A549 (cell line): ENCODE measurements around the gene DNASE1L1. TPM values are rescaled to one million over a fixed set of nuclear protein-coding genes. Genes with fewer than 3 reads are reported as not detected.

ENCODE experiments used
- ATAC-seq, 2 experiments: fragments of 200-7000 bp in 1 of 2; fragments of >200 bp in 1 of 2; cut with Nextera tagmentation in 1 of 2; cut with Tn5 transposase in 1 of 2; 3 replicates each; pipeline versions ENCODE4 v1.8.0 to v1.9.1; 2018 to 2020; ENCODE audit warnings: mild to moderate bottlenecking in 1 of 2, moderate library complexity in 1 of 2
- CTCF ChIA-PET: fragments of 300-600 bp; sonication (Branson Sonifier 250); formaldehyde crosslinking; extraction: SDS; loops from one replicate; lab custom pipeline; 2021; ENCODE audit warnings: antibody characterized with exemption, inconsistent platforms; lab: Yijun Ruan, JAX
- POLR2A ChIA-PET: fragments of 350-600 bp; formaldehyde crosslinking; extraction: SDS; loops from one replicate; lab custom pipeline; 2021; ENCODE audit warnings: antibody characterized with exemption, inconsistent platforms; lab: Yijun Ruan, JAX
- DNase-seq, 2 experiments: peaks; one replicate each; pipeline versions ENCODE4 v3.0.0 to v3.0.0-alpha.2; 2011 to 2016; ENCODE audit warnings: low read depth in 1 of 2, low spot score in 1 of 2
- FAIRE-seq: peaks from 2 replicates; lab custom pipeline; 2011; peaks lifted over from hg19 to GRCh38; lab: Jason Lieb, UNC
- H3K27ac ChIP-seq, 2 experiments: fragments of >200 bp; sonication (Bioruptor Twin); formaldehyde crosslinking; 3 replicates each; pipeline ENCODE4 v1.5.1; 2016 to 2017
- H3K4me1 ChIP-seq: fragments of >200 bp; sonication (Bioruptor Twin); formaldehyde crosslinking; 3 replicates; pipeline ENCODE4 v1.6.1; 2016
- H3K4me2 ChIP-seq: fragments of >200 bp; sonication (Bioruptor Twin); formaldehyde crosslinking; 3 replicates; pipeline ENCODE4 v1.6.1; 2016
- H3K4me3 ChIP-seq: fragments of >200 bp; sonication (Bioruptor Twin); formaldehyde crosslinking; 3 replicates; pipeline ENCODE4 v1.5.1; 2016
- H3K9me3 ChIP-seq: fragments of >200 bp; sonication (Bioruptor Twin); formaldehyde crosslinking; 3 replicates; pipeline ENCODE4 v1.6.1; 2016
- ATOH8 ChIP-seq: fragments of 250-450 bp; sonication (Bioruptor Pico); IDR thresholded peaks from 2 replicates; pipeline ENCODE4 v1.5.0; 2020; ENCODE audit warnings: low read depth, mild to moderate bottlenecking, moderate library complexity
- CBX8 ChIP-seq: fragments of 200-600 bp; sonication (generic); IDR thresholded peaks from 2 replicates; pipeline ENCODE4 v1.6.1; 2016
- CEBPB ChIP-seq, 2 experiments: fragments of >200 bp in 1 of 2; sonication (Bioruptor Twin) in 1 of 2; formaldehyde crosslinking in 1 of 2; IDR thresholded peaks; 2 replicates each; pipeline ENCODE4 v1.6.1; 2012 to 2016
- CTCF ChIP-seq: fragments of >200 bp; sonication (Bioruptor Twin); formaldehyde crosslinking; IDR thresholded peaks from 3 replicates; pipeline ENCODE4 v1.5.1; 2016
- E2F6 ChIP-seq: IDR thresholded peaks from 2 replicates; pipeline ENCODE4 v1.6.1; 2012; ENCODE audit warnings: low read depth, borderline replicate concordance
- EHF ChIP-seq: fragments of 250-450 bp; sonication (Bioruptor Pico); IDR thresholded peaks from 2 replicates; pipeline ENCODE4 v1.5.0; 2020; ENCODE audit warnings: mild to moderate bottlenecking
- EHMT2 ChIP-seq: fragments of 200-600 bp; sonication (generic); IDR thresholded peaks from 2 replicates; pipeline ENCODE4 v1.6.1; 2016; ENCODE audit warnings: antibody characterized with exemption, low read depth, mild to moderate bottlenecking, moderate library complexity
- ELK1 ChIP-seq: fragments of 150-350 bp; IDR thresholded peaks from 2 replicates; pipeline ENCODE4 v1.6.1; 2014; ENCODE audit warnings: low read depth, mild to moderate bottlenecking, low read length
- EP300 ChIP-seq, 2 experiments: fragments of >200 bp; sonication (Bioruptor Twin); formaldehyde crosslinking; IDR thresholded peaks; 2 replicates in 1 of 2; 3 replicates in 1 of 2; pipeline ENCODE4 v1.6.1; 2016 to 2017
- FOSL2 ChIP-seq, 2 experiments: fragments of 450-650 bp in 1 of 2; fragments of >200 bp in 1 of 2; sonication (Bioruptor Twin) in 1 of 2; formaldehyde crosslinking; IDR thresholded peaks; 2 replicates each; pipeline versions ENCODE4 v1.5.0 to v1.6.1; 2016 to 2020; ENCODE audit warnings: mild to moderate bottlenecking in 1 of 2, moderate library complexity in 1 of 2
- HDAC2 ChIP-seq: fragments of 200-600 bp; sonication (generic); IDR thresholded peaks from 2 replicates; pipeline ENCODE4 v1.6.1; 2016
- HES2 ChIP-seq: fragments of >200 bp; sonication (Bioruptor Twin); formaldehyde crosslinking; IDR thresholded peaks from 2 replicates; pipeline ENCODE4 v1.6.1; 2016
- HOXA7 ChIP-seq: fragments of 250-450 bp; sonication (Bioruptor Pico); IDR thresholded peaks from 2 replicates; pipeline ENCODE4 v1.5.0; 2020; ENCODE audit warnings: mild to moderate bottlenecking, moderate library complexity
- JUN ChIP-seq, 2 experiments: fragments of >200 bp; sonication (Bioruptor Twin); formaldehyde crosslinking; IDR thresholded peaks; 2 replicates in 1 of 2; 3 replicates in 1 of 2; pipeline ENCODE4 v1.6.1; 2016 to 2017
- KDM1A ChIP-seq: fragments of 200-600 bp; sonication (generic); IDR thresholded peaks from 2 replicates; pipeline ENCODE4 v1.6.1; 2016; ENCODE audit warnings: low read depth, mild to moderate bottlenecking
- MAX ChIP-seq: IDR thresholded peaks from 2 replicates; pipeline ENCODE4 v1.6.1; 2012
- NR3C1 ChIP-seq: fragments of >200 bp; sonication (Bioruptor Twin); formaldehyde crosslinking; IDR thresholded peaks from 3 replicates; pipeline ENCODE4 v1.6.1; 2017
- PHF8 ChIP-seq: fragments of 200-600 bp; sonication (generic); IDR thresholded peaks from 2 replicates; pipeline ENCODE4 v1.6.1; 2016; ENCODE audit warnings: low read depth, mild to moderate bottlenecking, antibody characterized with exemption, moderate library complexity, borderline replicate concordance
- POLR2AphosphoS2 ChIP-seq: conservative IDR thresholded peaks from 2 replicates; pipeline ENCODE4 v1.6.1; 2012; ENCODE audit warnings: low read length, improper control_type of control experiment, inconsistent platforms
- RAD21 ChIP-seq, 2 experiments: fragments of >200 bp in 1 of 2; sonication (Bioruptor Twin) in 1 of 2; formaldehyde crosslinking in 1 of 2; IDR thresholded peaks in 1 of 2; conservative IDR thresholded peaks in 1 of 2; 2 replicates in 1 of 2; 3 replicates in 1 of 2; pipeline ENCODE4 v1.6.1; 2012 to 2018; ENCODE audit warnings: inconsistent platforms in 1 of 2
- RARB ChIP-seq: fragments of 250-450 bp; sonication (Bioruptor Pico); IDR thresholded peaks from 2 replicates; pipeline ENCODE4 v1.8.0; 2021; ENCODE audit warnings: mild to moderate bottlenecking, moderate library complexity
- RCOR1 ChIP-seq: fragments of 150-350 bp; IDR thresholded peaks from 2 replicates; pipeline ENCODE4 v1.6.1; 2014; ENCODE audit warnings: antibody characterized with exemption, low read length, low read depth
- RFX5 ChIP-seq: fragments of 450-650 bp; IDR thresholded peaks from 2 replicates; pipeline ENCODE4 v1.7.1; 2014; ENCODE audit warnings: antibody characterized with exemption, mild to moderate bottlenecking, moderate library complexity
- RNF2 ChIP-seq: fragments of 200-600 bp; sonication (generic); IDR thresholded peaks from 2 replicates; pipeline ENCODE4 v1.6.1; 2016; ENCODE audit warnings: low read depth, mild to moderate bottlenecking, antibody characterized with exemption, moderate library complexity, borderline replicate concordance
- SMC3 ChIP-seq: fragments of >200 bp; sonication (Bioruptor Twin); formaldehyde crosslinking; IDR thresholded peaks from 3 replicates; pipeline ENCODE4 v1.6.1; 2018; ENCODE audit warnings: inconsistent platforms
- SREBF2 ChIP-seq: fragments of 450-650 bp; IDR thresholded peaks from 2 replicates; pipeline ENCODE4 v1.6.1; 2014; ENCODE audit warnings: mild to moderate bottlenecking, moderate library complexity
- TFCP2L1 ChIP-seq: fragments of 250-450 bp; sonication (Bioruptor Pico); IDR thresholded peaks from 2 replicates; pipeline ENCODE4 v1.5.0; 2021; ENCODE audit warnings: mild to moderate bottlenecking
- TP53 ChIP-seq: fragments of 250-450 bp; sonication (Bioruptor Pico); IDR thresholded peaks from 2 replicates; pipeline ENCODE4 v1.5.0; 2021; ENCODE audit warnings: mild to moderate bottlenecking, moderate library complexity
- ZNF302 ChIP-seq: fragments of 250-450 bp; sonication (Bioruptor Pico); IDR thresholded peaks from 2 replicates; pipeline ENCODE4 v1.9.0; 2021; ENCODE audit warnings: inconsistent platforms, mild to moderate bottlenecking, moderate library complexity
- WGBS: methylation state at CpG from one replicate; pipeline ENCODE4 v1.1.6; 2017; ENCODE audit errors: missing lambda C conversion rate; 5-methylcytosine and 5-hydroxymethylcytosine counted together
- polyA plus RNA-seq, 4 experiments: library from polyadenylated mRNA; depleted of rRNA in 3 of 4; stranded (reverse); fragments of >200 nt; fragmentation: RNase III in 1 of 4; extraction: RNeasy Plus Mini Kit Qiagen cat#74134 plus additional on column Dnase treatment in 1 of 4; gene quantifications; 2 replicates in 3 of 4; 3 replicates in 1 of 4; pipeline ENCODE4 v1.2.3, GENCODE V29; 2011 to 2017

The DNASE1L1 gene
- polyA plus RNA-seq, 2 of the 4 experiments (the other 2 are of a cell fraction), result 14.3 to 24.5 TPM

- Histone ChIP-seq H3K4me1 (peaks cover 11% of the 10 kb centered on the region), H3K4me3 (peak overlapping the region; percentile 59), H3K4me2 (peak overlapping the region; percentile 98), H3K27ac (peak overlapping the region; percentile 74 to 97), H3K9me3 (no peaks in the 10 kb centered on the region)
- WGBS, result 18% methylated on average over 23 of the region's 65 CpGs
- ChIA-PET CTCF (no interaction called here), POLR2A (interaction anchor here (1.4 to 1.5 kb wide), 2 partner anchors 33 to 60 kb away, joined by 3 to 5 read pairs; partner anchors contain the start of genes RPL10 and SLC10A3)
- TF ChIP-seq CTCF (no peak), TFCP2L1 (CRISPR knock-in tag) (no peak), EP300 (IDR thresholded peaks at IDR 0.05) (no peak), KDM1A (no peak), JUN (IDR thresholded peaks at IDR 0.05) (no peak), NR3C1 (no peak), ZNF302 (CRISPR knock-in tag) (no peak), ELK1 (no peak), RARB (no peak), RAD21 (conservative IDR thresholded peaks at IDR 0.05 in 1 of 2, IDR thresholded peaks at IDR 0.05 in 1 of 2) (no peak), RCOR1 (no peak), RNF2 (no peak), TP53 (no peak), EHMT2 (no peak), POLR2AphosphoS2 (no peak), CEBPB (IDR thresholded peaks at IDR 0.05) (no peak), CBX8 (no peak), SMC3 (no peak)
- DNase-seq (no peak), ATAC-seq (peak; percentile 5 to 23; a peak in 1 of 6 replicates), FAIRE-seq (no peak)
Observed at GRCh38 chrX:154457491-154458115, 48.5 kb upstream of the DNASE1L1 start.

- TF ChIP-seq CTCF (no peak), TP53 (no peak), FOSL2 (IDR thresholded peaks at IDR 0.05) (no peak), FOSL2 (CRISPR knock-in tag; IDR thresholded peaks at IDR 0.05) (no peak), SREBF2 (no peak), ZNF302 (CRISPR knock-in tag) (no peak), HDAC2 (no peak), HOXA7 (CRISPR knock-in tag) (no peak), EP300 (IDR thresholded peaks at IDR 0.05) (no peak), HES2 (no peak), E2F6 (no peak), EHMT2 (no peak), PHF8 (no peak), MAX (no peak), KDM1A (no peak), EHF (CRISPR knock-in tag) (no peak), TFCP2L1 (CRISPR knock-in tag) (no peak), NR3C1 (no peak), RFX5 (no peak), ATOH8 (CRISPR knock-in tag) (no peak)
- 90% methylated on average over 9 of the region's 9 CpGs for WGBS
- Histone ChIP-seq H3K4me3 (no peak overlapping the region), H3K9me3 (no peaks in the 10 kb centered on the region), H3K4me1 (no peaks in the 10 kb centered on the region), H3K27ac (no peak overlapping the region), H3K4me2 (no peak overlapping the region)
- ChIA-PET CTCF (no interaction called here), POLR2A (interaction anchor here (0.6 kb wide), 1 partner anchor 41 kb away, joined by 3 read pairs; no protein-coding TSS in a partner anchor)
- FAIRE-seq (no peak), ATAC-seq (no peak), DNase-seq (no peak)
Observed at GRCh38 chrX:154452823-154453222, 43.8 kb upstream of the DNASE1L1 start.
